ENCODE results near the gene TRIM9.

- TF ChIP-seq, protein P1, sequence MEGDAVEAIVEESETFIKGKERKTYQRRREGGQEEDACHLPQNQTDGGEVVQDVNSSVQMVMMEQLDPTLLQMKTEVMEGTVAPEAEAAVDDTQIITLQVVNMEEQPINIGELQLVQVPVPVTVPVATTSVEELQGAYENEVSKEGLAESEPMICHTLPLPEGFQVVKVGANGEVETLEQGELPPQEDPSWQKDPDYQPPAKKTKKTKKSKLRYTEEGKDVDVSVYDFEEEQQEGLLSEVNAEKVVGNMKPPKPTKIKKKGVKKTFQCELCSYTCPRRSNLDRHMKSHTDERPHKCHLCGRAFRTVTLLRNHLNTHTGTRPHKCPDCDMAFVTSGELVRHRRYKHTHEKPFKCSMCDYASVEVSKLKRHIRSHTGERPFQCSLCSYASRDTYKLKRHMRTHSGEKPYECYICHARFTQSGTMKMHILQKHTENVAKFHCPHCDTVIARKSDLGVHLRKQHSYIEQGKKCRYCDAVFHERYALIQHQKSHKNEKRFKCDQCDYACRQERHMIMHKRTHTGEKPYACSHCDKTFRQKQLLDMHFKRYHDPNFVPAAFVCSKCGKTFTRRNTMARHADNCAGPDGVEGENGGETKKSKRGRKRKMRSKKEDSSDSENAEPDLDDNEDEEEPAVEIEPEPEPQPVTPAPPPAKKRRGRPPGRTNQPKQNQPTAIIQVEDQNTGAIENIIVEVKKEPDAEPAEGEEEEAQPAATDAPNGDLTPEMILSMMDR (IDR thresholded peaks at IDR 0.05): no peak
- TF ChIP-seq POLR2A (IDR thresholded peaks at IDR 0.05): no peak
- TF ChIP-seq EP300 (IDR thresholded peaks at IDR 0.05): no peak
Measured at GRCh38 chr14:51018521-51018920, 76.4 kb downstream of the TRIM9 start.

All from ovary (tissue), 3 donors.